DMS53 (cell line): ENCODE data around the gene LCN15.
A peak's percentile ranks its signal among the peaks of the same experiment; 100 is the strongest.

Experiments used
- DNase-seq: peaks from one replicate; lab custom pipeline; 2025; lab: John Stamatoyannopoulos, UW

Gene LCN15

GRCh38 chr9:136722093-136722968, 42.0 kb downstream of the LCN15 start:
- DNase-seq = peak; percentile 78

GRCh38 chr9:136721339-136722092, 42.8 kb downstream of the LCN15 start:
- peak; percentile 67 for DNase-seq

GRCh38 chr9:136720898-136721338, 43.4 kb downstream of the LCN15 start:
- DNase-seq = peak; percentile 61

- peak; percentile 56 for DNase-seq
Measured at GRCh38 chr9:136720251-136720897, 43.9 kb downstream of the LCN15 start.

- peak; percentile 56 for DNase-seq
Measured at GRCh38 chr9:136719195-136719880, 45.0 kb downstream of the LCN15 start.

GRCh38 chr9:136718345-136719194, 45.7 kb downstream of the LCN15 start:
- DNase-seq = no peak

GRCh38 chr9:136717399-136717798, 46.9 kb downstream of the LCN15 start:
- DNase-seq = no peak

- no peak for DNase-seq
Measured at GRCh38 chr9:136714893-136715274, 49.4 kb downstream of the LCN15 start.

GRCh38 chr9:136714096-136714892, 50.0 kb downstream of the LCN15 start:
- no peak for DNase-seq

GRCh38 chr9:136713550-136713949, 50.8 kb downstream of the LCN15 start:
- DNase-seq = peak; percentile 53

GRCh38 chr9:136712690-136713544, 51.4 kb downstream of the LCN15 start:
- DNase-seq = no peak

- peak; percentile 92 for DNase-seq
Measured at GRCh38 chr9:136711751-136712689, 52.3 kb downstream of the LCN15 start, which contains the start of gene DIPK1B. Gene DIPK1B, plus strand, starts transcription at chr9:136712572. Its CDS starts 94 bp downstream, at chr9:136712666.

- DNase-seq = peak; percentile 67
Measured at GRCh38 chr9:136711219-136711648, 53.1 kb downstream of the LCN15 start.

- no peak for DNase-seq
Measured at GRCh38 chr9:136710543-136710942, 53.8 kb downstream of the LCN15 start.
